HEK293 (cell line): ENCODE data around the gene PHF12.

Source experiments
- CTCF ChIA-PET: fragments of 350-600 bp; formaldehyde crosslinking; extraction: SDS; loops from one replicate; lab custom pipeline; 2021; ENCODE audit warnings: antibody characterized with exemption; lab: Yijun Ruan, JAX
- POLR2A ChIA-PET: fragments of 300-600 bp; formaldehyde crosslinking; extraction: SDS; loops from one replicate; lab custom pipeline; 2020; ENCODE audit warnings: antibody characterized with exemption, inconsistent platforms; lab: Yijun Ruan, JAX
- H3K27ac ChIP-seq: fragments of 200-500 bp; sonication (Bioruptor generic); 2 replicates; pipeline ENCODE4 v1.5.1; 2014; ENCODE audit warnings: low read depth, low read length, control low read depth, inconsistent platforms; ENCODE audit errors: extremely low read depth
- H3K36me3 ChIP-seq, 2 experiments: fragments of 200-500 bp in 1 of 2; sonication (Bioruptor generic) in 1 of 2; 1 replicate in 1 of 2; 2 replicates in 1 of 2; pipeline ENCODE4 v1.5.1; 2014 to 2017; ENCODE audit warnings: inconsistent platforms in 2 of 2, low read length in 2 of 2; ENCODE audit not compliant: control insufficient read depth in 2 of 2, insufficient read depth in 1 of 2
- H3K4me1 ChIP-seq: fragments of 200-500 bp; sonication (Bioruptor generic); 2 replicates; pipeline ENCODE4 v1.5.1; 2014; ENCODE audit warnings: mild to moderate bottlenecking, low read length, inconsistent platforms; ENCODE audit not compliant: control insufficient read depth, insufficient read depth
- H3K4me3 ChIP-seq: 2 replicates; pipeline ENCODE4 v1.5.1; 2011; ENCODE audit warnings: low read depth, mild to moderate bottlenecking, control low read depth, low read length, moderate library complexity
- H3K9me3 ChIP-seq: fragments of 200-500 bp; sonication (Bioruptor generic); 2 replicates; pipeline ENCODE4 v1.5.1; 2014; ENCODE audit warnings: low read depth, low read length, inconsistent platforms; ENCODE audit not compliant: control insufficient read depth, insufficient read depth
- HOXD13 ChIP-seq: sonication (generic); formaldehyde crosslinking; IDR thresholded peaks from 2 replicates; pipeline ENCODE4 v1.8.0; 2022; ENCODE audit warnings: missing genetic modification reagents, borderline replicate concordance
- IKZF3 ChIP-seq: fragments of 450-650 bp; IDR thresholded peaks from 2 replicates; pipeline ENCODE4 v1.5.0; 2018; ENCODE audit warnings: missing biosample characterization, mild to moderate bottlenecking, missing genetic modification characterization, moderate library complexity
- KLF10 ChIP-seq: fragments of 450-650 bp; IDR thresholded peaks from 2 replicates; pipeline ENCODE4 v1.5.1; 2018; ENCODE audit warnings: missing biosample characterization, mild to moderate bottlenecking, missing genetic modification characterization
- KLF16 ChIP-seq: fragments of 450-650 bp; formaldehyde crosslinking; IDR thresholded peaks from 2 replicates; pipeline ENCODE4 v1.5.1; 2017; ENCODE audit warnings: missing biosample characterization, missing genetic modification characterization
- KLF8 ChIP-seq: fragments of 450-650 bp; formaldehyde crosslinking; IDR thresholded peaks from 2 replicates; pipeline ENCODE4 v1.5.1; 2016; ENCODE audit warnings: missing biosample characterization, missing genetic modification characterization
- PATZ1 ChIP-seq: fragments of 450-650 bp; formaldehyde crosslinking; IDR thresholded peaks from 2 replicates; pipeline ENCODE4 v1.5.1; 2016; ENCODE audit warnings: missing biosample characterization, missing genetic modification characterization
- ZBTB17 ChIP-seq: fragments of 450-650 bp; formaldehyde crosslinking; IDR thresholded peaks from 2 replicates; pipeline ENCODE4 v1.5.1; 2016; ENCODE audit warnings: missing biosample characterization, missing genetic modification characterization
- ZFP41 ChIP-seq: fragments of 450-650 bp; formaldehyde crosslinking; IDR thresholded peaks from 2 replicates; pipeline ENCODE4 v1.5.1; 2016; ENCODE audit warnings: missing biosample characterization, missing genetic modification characterization, borderline replicate concordance
- ZNF121 ChIP-seq: fragments of 450-650 bp; formaldehyde crosslinking; IDR thresholded peaks from 2 replicates; pipeline ENCODE4 v1.5.1; 2016; ENCODE audit warnings: missing biosample characterization, missing genetic modification characterization
- ZNF19 ChIP-seq: fragments of 450-650 bp; formaldehyde crosslinking; IDR thresholded peaks from 2 replicates; pipeline ENCODE4; 2016; ENCODE audit warnings: missing biosample characterization, missing genetic modification characterization, low read depth
- ZNF335 ChIP-seq: fragments of 450-650 bp; formaldehyde crosslinking; conservative IDR thresholded peaks from 2 replicates; pipeline ENCODE4 v1.5.1; 2016; ENCODE audit warnings: missing biosample characterization, missing genetic modification characterization
- ZNF398 ChIP-seq: fragments of 450-650 bp; formaldehyde crosslinking; IDR thresholded peaks from 2 replicates; pipeline ENCODE4 v1.5.1; 2017; ENCODE audit warnings: missing biosample characterization, missing genetic modification characterization
- ZNF423 ChIP-seq: fragments of 450-650 bp; formaldehyde crosslinking; IDR thresholded peaks from 2 replicates; pipeline ENCODE4 v1.5.1; 2016; ENCODE audit warnings: missing biosample characterization, missing genetic modification characterization
- ZNF48 ChIP-seq: fragments of 450-650 bp; formaldehyde crosslinking; IDR thresholded peaks from 2 replicates; pipeline ENCODE4 v1.5.1; 2016; ENCODE audit warnings: missing biosample characterization, missing genetic modification characterization
- ZNF501 ChIP-seq: fragments of 450-650 bp; formaldehyde crosslinking; IDR thresholded peaks from 2 replicates; pipeline ENCODE4 v1.5.1; 2016; ENCODE audit warnings: missing biosample characterization, missing genetic modification characterization
- ZNF558 ChIP-seq: fragments of 450-650 bp; formaldehyde crosslinking; IDR thresholded peaks from 2 replicates; pipeline ENCODE4 v1.5.1; 2016; ENCODE audit warnings: missing biosample characterization, missing genetic modification characterization
- ZNF600 ChIP-seq: fragments of 450-650 bp; formaldehyde crosslinking; IDR thresholded peaks from 2 replicates; pipeline ENCODE4 v1.5.1; 2016; ENCODE audit warnings: missing biosample characterization, missing genetic modification characterization
- ZNF610 ChIP-seq: fragments of 450-650 bp; formaldehyde crosslinking; IDR thresholded peaks from 2 replicates; pipeline ENCODE4 v1.5.1; 2016; ENCODE audit warnings: missing biosample characterization, missing genetic modification characterization, borderline replicate concordance
- ZNF623 ChIP-seq: fragments of 450-650 bp; formaldehyde crosslinking; IDR thresholded peaks from 2 replicates; pipeline ENCODE4 v1.5.1; 2016; ENCODE audit warnings: missing biosample characterization, missing genetic modification characterization
- ZNF624 ChIP-seq: fragments of 450-650 bp; formaldehyde crosslinking; IDR thresholded peaks from 2 replicates; pipeline ENCODE4 v1.5.1; 2017; ENCODE audit warnings: missing biosample characterization, missing genetic modification characterization
- ZNF658 ChIP-seq: fragments of 450-650 bp; formaldehyde crosslinking; IDR thresholded peaks from 2 replicates; pipeline ENCODE4; 2016; ENCODE audit warnings: missing biosample characterization, missing genetic modification characterization
- ZNF660 ChIP-seq: fragments of 450-650 bp; IDR thresholded peaks from 2 replicates; pipeline ENCODE4 v1.5.1; 2018; ENCODE audit warnings: missing biosample characterization, mild to moderate bottlenecking, missing genetic modification characterization
- ZNF677 ChIP-seq: fragments of 450-650 bp; IDR thresholded peaks from 2 replicates; pipeline ENCODE4 v1.5.0; 2018; ENCODE audit warnings: missing biosample characterization, mild to moderate bottlenecking, missing genetic modification characterization, moderate library complexity
- ZNF76 ChIP-seq: fragments of 450-650 bp; formaldehyde crosslinking; IDR thresholded peaks from 2 replicates; pipeline ENCODE4; 2016; ENCODE audit warnings: low read depth, missing biosample characterization, missing genetic modification characterization, borderline replicate concordance
- ZNF768 ChIP-seq: fragments of 450-650 bp; formaldehyde crosslinking; IDR thresholded peaks from 2 replicates; pipeline ENCODE4 v1.5.1; 2018; ENCODE audit warnings: missing biosample characterization, mild to moderate bottlenecking, missing genetic modification characterization
- TF ChIP-seq, protein P1 (sequence below): fragments of 450-650 bp; formaldehyde crosslinking; IDR thresholded peaks from 2 replicates; pipeline ENCODE4 v1.5.1; 2017; ENCODE audit warnings: missing biosample characterization, missing genetic modification characterization
- TF ChIP-seq, protein P2 (sequence below): fragments of 450-650 bp; formaldehyde crosslinking; IDR thresholded peaks from 2 replicates; pipeline ENCODE4 v1.5.1; 2016; ENCODE audit warnings: missing biosample characterization, missing genetic modification characterization

The PHF12 gene

DNA sequence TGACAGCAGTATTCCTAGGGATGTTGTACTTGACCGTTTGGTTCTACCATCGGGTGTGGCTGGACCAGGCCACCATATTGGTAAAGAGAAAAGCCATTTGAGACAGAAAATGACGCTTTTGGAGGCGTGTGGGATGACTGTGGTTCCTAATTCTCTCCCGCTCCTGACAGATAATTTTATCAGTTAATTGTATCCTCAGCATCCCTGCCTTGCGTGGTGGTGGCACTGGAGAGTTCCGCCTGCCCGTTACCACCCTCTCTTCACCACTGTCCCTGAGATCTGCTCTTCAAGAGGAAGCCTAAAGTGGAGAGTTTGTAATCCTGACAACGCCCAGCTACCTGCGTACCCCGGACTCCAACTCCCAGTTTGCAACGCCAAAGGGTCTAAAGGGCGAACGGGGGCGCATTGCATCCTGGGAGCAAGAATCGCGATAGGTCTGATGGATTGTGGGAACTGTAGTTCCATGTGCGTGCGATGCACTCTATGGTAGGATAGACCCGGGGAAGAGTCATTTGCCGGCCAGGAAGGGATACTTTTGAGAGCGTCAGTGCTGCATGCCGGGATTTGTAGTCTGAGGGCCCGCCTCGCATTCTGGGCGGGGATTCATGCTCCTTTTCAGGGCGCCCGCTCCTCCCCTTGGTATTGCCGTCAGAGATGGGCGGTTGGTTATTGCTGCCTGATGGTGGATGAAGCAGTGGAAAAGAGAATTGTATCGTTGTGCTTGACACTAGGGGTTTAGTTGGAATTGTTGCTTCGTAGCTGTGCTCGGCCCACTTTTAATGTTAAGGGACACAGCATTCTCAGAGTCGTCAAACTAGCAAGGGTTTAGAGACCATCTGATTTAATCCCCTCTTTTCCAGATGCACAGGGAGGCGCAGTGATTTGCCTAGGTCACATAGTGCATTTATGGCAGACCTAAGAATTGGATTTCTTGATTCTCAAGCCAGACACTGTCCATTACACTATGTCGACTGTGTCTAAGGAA lies 965 bp upstream of the PHF12 start (continued):
- TF ChIP-seq KLF8 (tag by site-specific recombination) (peak; percentile 95), IKZF3 (tag by site-specific recombination) (0 out of 2 replicates have a peak, but pooled peaks have one; percentile 41), ZNF48 (no peak), ZNF660 (tag by site-specific recombination) (0 out of 2 replicates have a peak, but pooled peaks have one; percentile 17), ZNF677 (tag by site-specific recombination) (no peak), ZNF658 (no peak), ZNF121 (tag by site-specific recombination) (no peak), ZNF768 (no peak), ZNF19 (tag by site-specific recombination) (no peak), ZFP41 (tag by site-specific recombination) (no peak), ZNF558 (peak; percentile 67; the same call in 1 of the 2 replicates), ZNF600 (tag by site-specific recombination) (peak; percentile 13; the same call in 1 of the 2 replicates), KLF10 (peak; percentile 70; the same call in 1 of the 2 replicates), ZNF501 (tag by site-specific recombination) (peak; percentile 64; the same call in 1 of the 2 replicates), ZNF423 (tag by site-specific recombination) (no peak), ZNF623 (tag by site-specific recombination) (peak; percentile 20), PATZ1 (peak; percentile 45), KLF16 (tag by site-specific recombination) (peak; percentile 77)
- TF ChIP-seq, protein P1, sequence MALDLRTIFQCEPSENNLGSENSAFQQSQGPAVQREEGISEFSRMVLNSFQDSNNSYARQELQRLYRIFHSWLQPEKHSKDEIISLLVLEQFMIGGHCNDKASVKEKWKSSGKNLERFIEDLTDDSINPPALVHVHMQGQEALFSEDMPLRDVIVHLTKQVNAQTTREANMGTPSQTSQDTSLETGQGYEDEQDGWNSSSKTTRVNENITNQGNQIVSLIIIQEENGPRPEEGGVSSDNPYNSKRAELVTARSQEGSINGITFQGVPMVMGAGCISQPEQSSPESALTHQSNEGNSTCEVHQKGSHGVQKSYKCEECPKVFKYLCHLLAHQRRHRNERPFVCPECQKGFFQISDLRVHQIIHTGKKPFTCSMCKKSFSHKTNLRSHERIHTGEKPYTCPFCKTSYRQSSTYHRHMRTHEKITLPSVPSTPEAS (tag by site-specific recombination) = peak; percentile 18; the same call in 1 of the 2 replicates

GRCh38 chr17:28950752-28951427 lies 428 bp downstream of the PHF12 start:
- ChIA-PET CTCF (interaction anchor here (0.6 to 18.9 kb wide), 13 partner anchors 10 to 617 kb away, joined by 3 to 680 read pairs (median 8); partner anchors contain the start of genes DHRS13 and TLCD1), POLR2A (interaction anchor here (0.7 to 3.4 kb wide), 32 partner anchors 12 to 615 kb away, joined by 3 to 76 read pairs (median 5); partner anchors contain the start of genes BLTP2, ERAL1, FAM222B and FLOT2)
- Histone ChIP-seq H3K4me3 (peak overlapping the region; percentile 87), H3K4me1 (peaks cover 14% of the 10 kb centered on the region), H3K27ac (peak overlapping the region; percentile 81), H3K36me3 (peaks cover 8 to 10% of the 10 kb centered on the region in 2 experiments; a peak in 2 of 3 replicates), H3K9me3 (no peaks in the 10 kb centered on the region)
- TF ChIP-seq ZNF398 (tag by site-specific recombination) = peak; percentile 52
- peak; percentile 18; the same call in 1 of the 2 replicates for TF ChIP-seq ZNF76 (tag by site-specific recombination)
- no peak for TF ChIP-seq ZNF624
- TF ChIP-seq ZBTB17 = 0 out of 2 replicates have a peak, but pooled peaks have one; percentile 5
- TF ChIP-seq ZNF610 (tag by site-specific recombination) = 0 out of 2 replicates have a peak, but pooled peaks have one; percentile 48
- TF ChIP-seq ZNF335 (tag by site-specific recombination) = peak; percentile 39; the same call in 1 of the 2 replicates
- TF ChIP-seq, protein P2, sequence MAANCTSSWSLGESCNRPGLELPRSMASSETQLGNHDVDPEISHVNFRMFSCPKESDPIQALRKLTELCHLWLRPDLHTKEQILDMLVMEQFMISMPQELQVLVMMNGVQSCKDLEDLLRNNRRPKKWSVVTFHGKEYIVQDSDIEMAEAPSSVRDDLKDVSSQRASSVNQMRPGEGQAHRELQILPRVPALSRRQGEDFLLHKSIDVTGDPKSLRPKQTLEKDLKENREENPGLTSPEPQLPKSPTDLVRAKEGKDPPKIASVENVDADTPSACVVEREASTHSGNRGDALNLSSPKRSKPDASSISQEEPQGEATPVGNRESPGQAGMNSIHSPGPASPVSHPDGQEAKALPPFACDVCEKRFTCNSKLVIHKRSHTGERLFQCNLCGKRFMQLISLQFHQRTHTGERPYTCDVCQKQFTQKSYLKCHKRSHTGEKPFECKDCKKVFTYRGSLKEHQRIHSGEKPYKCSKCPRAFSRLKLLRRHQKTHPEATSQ (tag by site-specific recombination) = 0 out of 2 replicates have a peak, but pooled peaks have one; percentile 61
- no peak for TF ChIP-seq HOXD13 (CRISPR knock-in tag)
